GOT3 (cell line): ENCODE results near the gene PLA2G3.
"Not testable (repeated sequence)": the region's sequence is repeated elsewhere in the genome, so short reads cannot be mapped to it uniquely, and the experiment has no call there.

ENCODE experiments used
- DNase-seq: peaks from one replicate; lab custom pipeline; 2025; ENCODE audit warnings: mixed read lengths; lab: John Stamatoyannopoulos, UW

Gene PLA2G3

GRCh38 chr22:31139866-31140716 lies at the start of gene PLA2G3:
PLA2G3 (minus strand) TSS chr22:31140508; CDS start chr22:31140354, 154 bp downstream.
- DNase-seq = no peak

- no peak for DNase-seq
These were observed 47.3 kb upstream of the PLA2G3 start for GRCh38 chr22:31187627-31188026.

DNA sequence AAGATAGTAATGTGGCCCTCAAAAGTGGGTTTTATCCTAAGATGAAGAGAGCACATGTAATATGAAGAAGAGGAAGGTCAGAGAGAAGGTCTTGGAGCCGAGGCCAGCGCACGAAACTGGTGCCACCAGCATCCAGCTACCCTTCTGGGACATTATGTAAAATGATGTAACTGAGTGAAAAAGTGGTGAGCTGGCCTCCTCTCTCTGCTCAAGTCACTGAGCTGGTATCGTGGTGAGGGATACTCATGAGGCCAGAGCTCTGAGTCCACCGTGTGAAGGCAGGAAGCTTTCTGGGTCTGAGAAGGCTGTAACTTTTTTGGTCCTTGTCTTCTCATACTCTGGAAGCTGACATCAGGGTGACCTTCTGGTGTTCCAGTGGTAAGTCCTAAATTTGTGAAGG lies 44.7 kb upstream of the PLA2G3 start:
- DNase-seq = no peak

GRCh38 chr22:31184015-31184414 lies 43.7 kb upstream of the PLA2G3 start:
- no peak for DNase-seq

DNA sequence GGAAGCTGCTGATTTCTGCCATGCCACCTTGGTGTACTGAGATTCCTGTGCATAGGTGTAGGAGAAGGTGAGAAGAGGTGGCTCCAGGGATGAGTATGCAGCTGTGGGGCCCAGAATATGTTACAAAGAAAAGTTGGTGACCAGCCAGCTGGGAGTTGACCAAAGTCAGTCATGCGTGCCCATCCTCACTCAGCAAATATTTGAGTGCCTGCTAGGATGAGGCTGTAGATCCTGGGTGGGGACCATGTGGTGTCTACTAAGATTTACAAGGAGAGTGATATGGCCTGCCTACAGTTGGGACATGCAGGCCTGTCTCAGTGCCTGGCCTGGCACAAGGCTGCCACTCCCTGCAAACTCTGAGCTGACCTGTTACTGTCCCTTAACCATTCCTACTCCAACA lies 39.0 kb upstream of the PLA2G3 start:
- no peak for DNase-seq

DNA sequence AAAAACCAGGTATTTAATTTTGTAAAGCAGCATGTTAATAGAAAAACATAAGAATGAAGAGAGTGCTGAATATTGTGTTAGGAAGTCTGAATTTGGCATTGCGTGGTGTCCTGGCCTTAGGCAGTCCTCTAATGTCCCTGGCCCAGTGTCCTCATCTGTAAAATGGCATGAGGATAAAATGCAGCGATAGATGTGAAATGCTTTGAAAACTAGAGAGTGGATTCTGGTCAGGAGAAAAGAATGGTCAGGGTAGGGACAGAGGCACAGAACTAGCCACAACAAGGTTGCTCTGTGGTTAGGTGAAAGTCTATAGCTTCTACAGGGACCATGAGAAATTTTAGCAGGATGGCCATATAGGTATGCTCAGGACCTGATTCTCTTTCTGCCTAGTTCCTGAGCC lies 38.6 kb upstream of the PLA2G3 start:
- DNase-seq = no peak

DNA sequence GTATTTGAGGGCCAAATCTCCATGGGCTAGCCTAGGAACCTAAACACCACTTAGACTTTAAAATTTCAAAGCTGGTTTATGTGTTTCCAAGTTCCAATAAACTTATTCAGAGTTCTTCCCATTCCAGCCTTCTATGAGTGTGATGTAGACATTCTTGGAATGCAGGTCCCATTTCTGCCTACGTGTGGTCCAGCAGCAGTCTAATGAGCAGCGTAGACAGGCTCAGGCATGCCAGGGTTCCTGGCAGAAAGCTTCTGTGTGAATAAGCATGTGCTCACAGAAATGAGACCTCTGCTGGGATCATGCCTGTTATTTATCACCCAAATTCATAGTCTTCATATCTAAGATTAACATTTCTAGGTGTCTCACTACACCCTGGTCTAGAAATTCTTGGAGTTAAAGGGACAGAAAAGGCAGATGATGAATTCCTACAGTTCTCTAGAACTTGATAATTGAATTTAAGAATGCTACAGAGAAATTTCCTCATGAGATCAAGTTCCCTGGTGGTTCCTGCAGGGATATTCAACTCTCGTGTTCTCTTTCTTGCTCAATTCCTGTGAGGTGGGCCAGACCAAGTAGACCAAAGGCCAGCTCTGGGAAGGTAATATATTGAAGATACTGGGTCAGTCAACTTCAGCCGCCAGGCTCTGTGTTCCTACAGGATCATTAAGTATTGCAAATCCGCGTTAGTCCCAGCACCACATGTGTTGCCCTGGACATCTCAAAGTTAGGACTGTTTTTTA lies 37.3 kb upstream of the PLA2G3 start:
- DNase-seq = no peak

DNA sequence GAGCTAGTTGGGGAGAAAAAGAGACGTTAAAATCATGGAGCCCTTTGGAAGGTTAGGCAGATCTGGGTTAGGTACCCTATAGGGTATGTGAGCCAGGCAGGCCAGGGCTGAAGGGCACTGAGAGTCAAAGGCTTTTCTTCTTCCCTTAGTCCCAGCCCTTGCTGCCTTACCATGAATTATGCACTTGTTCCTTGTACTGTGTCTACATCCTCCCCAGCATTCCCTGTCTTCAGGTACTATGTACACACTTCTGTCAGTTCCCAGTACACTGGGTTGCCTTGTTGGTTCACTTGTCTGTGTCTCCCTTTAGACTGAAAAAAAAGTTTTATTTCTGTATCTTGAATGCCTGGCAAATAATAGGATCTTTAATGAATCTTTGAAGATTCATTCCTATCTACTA lies 36.6 kb upstream of the PLA2G3 start:
- no peak for DNase-seq

GRCh38 chr22:31173386-31174145 lies 33.3 kb upstream of the PLA2G3 start:
- DNase-seq = no peak

DNA sequence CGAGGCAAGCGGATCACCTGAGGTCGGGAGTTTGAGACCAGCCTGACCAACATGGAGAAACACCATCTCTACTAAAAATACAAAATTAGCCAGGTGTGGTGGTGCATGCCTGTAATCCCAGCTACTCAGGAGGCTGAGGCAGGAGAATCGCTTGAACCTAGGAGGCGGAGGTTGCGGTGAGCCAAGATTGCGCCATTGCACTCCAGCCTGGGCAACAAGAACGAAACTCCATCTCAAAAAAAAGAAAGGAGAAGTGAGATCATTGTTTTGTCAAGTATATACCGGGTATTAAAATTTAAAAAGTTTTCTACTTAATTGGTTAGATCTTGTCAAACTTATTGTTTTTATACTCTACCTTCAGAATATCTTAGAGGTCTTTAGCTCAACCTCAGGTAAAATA lies 31.4 kb upstream of the PLA2G3 start:
- DNase-seq = not testable (repeated sequence)

- no peak for DNase-seq
These were observed 30.7 kb upstream of the PLA2G3 start for GRCh38 chr22:31170971-31171370.

DNA sequence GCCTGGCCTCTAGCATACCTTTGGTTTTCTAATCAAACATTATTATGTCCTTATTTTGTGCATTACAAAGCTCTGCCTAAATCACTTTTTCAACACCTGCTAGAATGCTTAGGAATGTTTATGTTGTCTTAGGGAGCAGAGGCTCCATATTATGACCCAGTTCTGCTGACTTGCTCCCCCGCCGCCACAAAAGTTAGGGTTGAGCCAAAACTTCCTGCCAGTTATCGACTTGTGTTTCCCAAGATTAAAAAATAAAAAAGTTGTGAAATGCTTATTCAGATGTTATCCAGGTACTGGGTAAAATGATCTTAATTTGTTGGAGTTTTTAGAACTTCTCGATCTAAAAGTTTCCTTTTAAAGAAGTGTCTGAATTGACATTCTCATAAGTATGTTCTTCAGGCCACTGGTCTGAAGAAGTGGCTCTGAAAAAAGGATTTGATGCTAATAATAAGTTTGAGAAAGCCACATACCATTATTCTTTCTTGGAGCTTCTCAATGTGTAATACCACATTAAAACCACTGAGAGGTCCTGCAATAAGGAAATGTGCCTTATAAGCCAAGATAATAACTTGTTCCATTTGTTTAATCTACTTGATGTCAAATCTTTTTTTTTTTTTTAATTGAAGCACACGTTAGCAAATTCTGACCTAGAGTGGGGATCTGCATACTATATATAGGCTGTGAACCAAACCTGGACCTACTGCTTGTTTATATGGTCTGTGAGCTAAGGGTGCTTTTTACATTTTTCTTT lies 21.9 kb upstream of the PLA2G3 start:
- no peak for DNase-seq

GRCh38 chr22:31161386-31161785 lies 21.1 kb upstream of the PLA2G3 start:
- DNase-seq = no peak

GRCh38 chr22:31160328-31160978 lies 20.1 kb upstream of the PLA2G3 start:
- no peak for DNase-seq

DNA sequence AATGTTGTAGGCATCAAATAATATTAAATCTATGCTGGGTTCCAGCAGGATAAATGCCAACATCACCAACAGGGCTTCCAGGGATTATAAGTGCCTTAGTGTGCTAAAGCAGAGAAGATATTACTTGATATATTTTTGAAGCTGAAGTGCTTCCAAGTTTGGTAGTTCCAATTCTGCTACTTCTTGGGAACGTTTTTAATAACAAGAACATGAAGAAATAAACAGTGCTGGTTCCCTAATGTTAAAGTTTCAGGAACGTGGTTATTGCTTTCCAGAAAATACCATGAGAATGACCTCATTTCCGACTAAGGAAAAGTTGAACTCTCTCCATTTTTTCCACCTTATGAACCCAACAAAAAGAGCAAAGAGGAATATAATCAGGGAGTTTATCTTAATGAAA lies 15.1 kb upstream of the PLA2G3 start:
- no peak for DNase-seq

GRCh38 chr22:31154975-31155374 lies 14.7 kb upstream of the PLA2G3 start:
- DNase-seq = no peak

- no peak for DNase-seq
These were observed 13.0 kb upstream of the PLA2G3 start for GRCh38 chr22:31153357-31153756.

GRCh38 chr22:31151872-31152271 lies 11.6 kb upstream of the PLA2G3 start:
- no peak for DNase-seq

- DNase-seq = no peak
These were observed 10.3 kb upstream of the PLA2G3 start for GRCh38 chr22:31150615-31151014.

- DNase-seq = no peak
These were observed 8.8 kb upstream of the PLA2G3 start for GRCh38 chr22:31148953-31149627.

DNA sequence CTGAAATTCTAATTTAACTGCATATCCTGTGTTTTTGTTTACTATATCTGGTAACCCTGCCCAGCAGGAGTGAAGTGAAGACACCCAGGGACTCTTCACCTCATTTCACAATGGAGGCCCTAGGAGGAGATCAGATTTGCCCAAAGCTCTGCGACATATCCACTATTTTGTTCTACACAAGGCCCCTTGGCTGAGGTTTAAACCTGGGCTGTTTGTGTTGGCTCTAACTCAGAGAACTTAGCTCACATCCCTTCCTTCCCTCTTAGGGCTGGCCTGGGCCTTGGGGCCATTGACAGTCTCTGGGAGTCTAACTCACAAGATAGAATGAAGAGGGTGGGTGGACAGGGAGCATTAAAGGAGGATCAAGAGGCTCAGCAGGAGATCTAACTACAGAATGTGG lies 8.2 kb upstream of the PLA2G3 start:
- DNase-seq = no peak
